Measurements from ENCODE around the gene TANC2.

DNA sequence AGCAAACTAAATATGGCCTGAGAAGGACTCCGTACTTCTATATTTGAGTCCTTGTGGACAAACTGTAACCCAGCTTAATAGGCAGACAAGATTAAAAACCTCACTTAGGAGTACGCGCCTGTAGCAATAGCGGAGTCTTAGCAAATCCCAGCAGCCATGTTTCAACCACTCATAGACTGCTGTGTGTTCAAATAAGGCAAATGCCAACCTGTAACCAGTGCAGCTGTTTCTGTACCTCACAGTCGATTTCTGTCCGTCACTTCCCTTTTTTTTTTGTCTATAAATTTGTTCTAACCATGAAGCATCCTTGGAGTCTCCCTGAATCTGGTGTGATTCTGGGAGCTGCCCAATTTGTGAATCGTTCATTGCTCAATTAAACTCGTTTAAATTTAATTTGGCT lies 30.2 kb downstream of the TANC2 start:
- TF ChIP-seq KLF10 (tag by site-specific recombination; IDR thresholded peaks at IDR 0.05) (no peak), ZNF843 (tag by site-specific recombination; IDR thresholded peaks at IDR 0.05) (no peak), ZNF510 (tag by site-specific recombination; IDR thresholded peaks at IDR 0.05; ENCODE audit: insufficient replicate concordance) (no peak), HOXC10 (CRISPR knock-in tag; IDR thresholded peaks at IDR 0.05) (no peak), ZNF792 (tag by site-specific recombination; IDR thresholded peaks at IDR 0.05) (no peak), ZNF830 (tag by site-specific recombination; IDR thresholded peaks at IDR 0.05; ENCODE audit: low read depth) (no peak), ZNF433 (tag by site-specific recombination; IDR thresholded peaks at IDR 0.05; ENCODE audit: low read depth) (no peak), PRDM1 (tag by site-specific recombination; IDR thresholded peaks at IDR 0.05) (no peak)
- TF ChIP-seq, protein P1, sequence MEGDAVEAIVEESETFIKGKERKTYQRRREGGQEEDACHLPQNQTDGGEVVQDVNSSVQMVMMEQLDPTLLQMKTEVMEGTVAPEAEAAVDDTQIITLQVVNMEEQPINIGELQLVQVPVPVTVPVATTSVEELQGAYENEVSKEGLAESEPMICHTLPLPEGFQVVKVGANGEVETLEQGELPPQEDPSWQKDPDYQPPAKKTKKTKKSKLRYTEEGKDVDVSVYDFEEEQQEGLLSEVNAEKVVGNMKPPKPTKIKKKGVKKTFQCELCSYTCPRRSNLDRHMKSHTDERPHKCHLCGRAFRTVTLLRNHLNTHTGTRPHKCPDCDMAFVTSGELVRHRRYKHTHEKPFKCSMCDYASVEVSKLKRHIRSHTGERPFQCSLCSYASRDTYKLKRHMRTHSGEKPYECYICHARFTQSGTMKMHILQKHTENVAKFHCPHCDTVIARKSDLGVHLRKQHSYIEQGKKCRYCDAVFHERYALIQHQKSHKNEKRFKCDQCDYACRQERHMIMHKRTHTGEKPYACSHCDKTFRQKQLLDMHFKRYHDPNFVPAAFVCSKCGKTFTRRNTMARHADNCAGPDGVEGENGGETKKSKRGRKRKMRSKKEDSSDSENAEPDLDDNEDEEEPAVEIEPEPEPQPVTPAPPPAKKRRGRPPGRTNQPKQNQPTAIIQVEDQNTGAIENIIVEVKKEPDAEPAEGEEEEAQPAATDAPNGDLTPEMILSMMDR (tag by site-specific recombination; IDR thresholded peaks at IDR 0.05) = no peak
- TF ChIP-seq, protein P2, sequence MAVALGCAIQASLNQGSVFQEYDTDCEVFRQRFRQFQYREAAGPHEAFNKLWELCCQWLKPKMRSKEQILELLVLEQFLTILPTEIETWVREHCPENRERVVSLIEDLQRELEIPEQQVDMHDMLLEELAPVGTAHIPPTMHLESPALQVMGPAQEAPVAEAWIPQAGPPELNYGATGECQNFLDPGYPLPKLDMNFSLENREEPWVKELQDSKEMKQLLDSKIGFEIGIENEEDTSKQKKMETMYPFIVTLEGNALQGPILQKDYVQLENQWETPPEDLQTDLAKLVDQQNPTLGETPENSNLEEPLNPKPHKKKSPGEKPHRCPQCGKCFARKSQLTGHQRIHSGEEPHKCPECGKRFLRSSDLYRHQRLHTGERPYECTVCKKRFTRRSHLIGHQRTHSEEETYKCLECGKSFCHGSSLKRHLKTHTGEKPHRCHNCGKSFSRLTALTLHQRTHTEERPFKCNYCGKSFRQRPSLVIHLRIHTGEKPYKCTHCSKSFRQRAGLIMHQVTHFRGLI (tag by site-specific recombination; IDR thresholded peaks at IDR 0.05) = no peak
